Measurements from ENCODE around the gene GRM4.

DNA sequence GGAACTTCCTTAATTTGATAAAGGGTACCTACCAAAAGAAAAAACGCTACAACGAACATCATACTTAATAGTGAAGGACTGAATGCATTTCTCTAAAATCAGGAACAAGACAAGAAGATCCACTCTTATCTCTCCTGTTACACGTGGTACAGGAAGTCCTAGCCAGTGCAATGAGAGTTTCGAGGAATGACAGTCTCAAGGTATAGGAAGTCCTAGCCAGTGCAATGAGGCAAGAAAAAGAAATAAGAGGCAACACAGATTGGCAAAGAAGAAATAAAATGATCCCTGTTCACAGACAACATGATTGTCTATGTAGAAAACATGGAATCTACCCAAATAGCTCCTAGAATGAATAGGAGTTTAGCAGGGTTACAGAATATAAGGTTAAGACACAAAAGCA lies 174.3 kb downstream of the GRM4 start:
- TF ChIP-seq, protein P1, sequence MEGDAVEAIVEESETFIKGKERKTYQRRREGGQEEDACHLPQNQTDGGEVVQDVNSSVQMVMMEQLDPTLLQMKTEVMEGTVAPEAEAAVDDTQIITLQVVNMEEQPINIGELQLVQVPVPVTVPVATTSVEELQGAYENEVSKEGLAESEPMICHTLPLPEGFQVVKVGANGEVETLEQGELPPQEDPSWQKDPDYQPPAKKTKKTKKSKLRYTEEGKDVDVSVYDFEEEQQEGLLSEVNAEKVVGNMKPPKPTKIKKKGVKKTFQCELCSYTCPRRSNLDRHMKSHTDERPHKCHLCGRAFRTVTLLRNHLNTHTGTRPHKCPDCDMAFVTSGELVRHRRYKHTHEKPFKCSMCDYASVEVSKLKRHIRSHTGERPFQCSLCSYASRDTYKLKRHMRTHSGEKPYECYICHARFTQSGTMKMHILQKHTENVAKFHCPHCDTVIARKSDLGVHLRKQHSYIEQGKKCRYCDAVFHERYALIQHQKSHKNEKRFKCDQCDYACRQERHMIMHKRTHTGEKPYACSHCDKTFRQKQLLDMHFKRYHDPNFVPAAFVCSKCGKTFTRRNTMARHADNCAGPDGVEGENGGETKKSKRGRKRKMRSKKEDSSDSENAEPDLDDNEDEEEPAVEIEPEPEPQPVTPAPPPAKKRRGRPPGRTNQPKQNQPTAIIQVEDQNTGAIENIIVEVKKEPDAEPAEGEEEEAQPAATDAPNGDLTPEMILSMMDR (IDR thresholded peaks at IDR 0.05), result no peak
- no peak for TF ChIP-seq POLR2A (IDR thresholded peaks at IDR 0.05)

Measured in heart left ventricle (tissue), 13 donors.